Loucy (cell line): Measurements from ENCODE around the gene ZNF718.
"Not testable (repeated sequence)": the region's sequence is repeated elsewhere in the genome, so short reads cannot be mapped to it uniquely, and the experiment has no call there.

Source experiments
- H2AFZ ChIP-seq: fragments of 200-600 bp; sonication (generic); 2 replicates; pipeline ENCODE4 v1.6.0; 2016; ENCODE audit warnings: antibody characterized with exemption, mild to moderate bottlenecking, low read length, moderate library complexity
- H3F3A ChIP-seq: fragments of 200-600 bp; 2 replicates; pipeline ENCODE4 v1.6.0; 2016; ENCODE audit warnings: antibody characterized with exemption, low read depth, mild to moderate bottlenecking
- H3K27me3 ChIP-seq: fragments of 200-600 bp; sonication (generic); 2 replicates; pipeline ENCODE4 v1.6.1; 2014; ENCODE audit warnings: low read length, mild to moderate bottlenecking; ENCODE audit not compliant: insufficient read depth, poor library complexity, severe bottlenecking
- H3K36me3 ChIP-seq: fragments of 200-600 bp; sonication (generic); 2 replicates; pipeline ENCODE4 v1.6.1; 2016; ENCODE audit warnings: low read length; ENCODE audit not compliant: insufficient read depth
- H3K4me1 ChIP-seq: fragments of 200-600 bp; sonication (generic); 2 replicates; pipeline ENCODE4 v1.5.1; 2014; ENCODE audit warnings: low read length, mild to moderate bottlenecking; ENCODE audit not compliant: insufficient read depth, poor library complexity, severe bottlenecking
- H3K4me2 ChIP-seq: fragments of 200-600 bp; sonication (generic); 2 replicates; pipeline ENCODE4 v1.6.0; 2014; ENCODE audit warnings: antibody characterized with exemption, low read length, low read depth, mild to moderate bottlenecking; ENCODE audit not compliant: poor library complexity, severe bottlenecking
- H3K4me3 ChIP-seq: fragments of 200-600 bp; sonication (generic); 2 replicates; pipeline ENCODE4 v1.5.1; 2014; ENCODE audit warnings: low read length, mild to moderate bottlenecking, mixed read lengths; ENCODE audit not compliant: poor library complexity, severe bottlenecking
- H3K79me2 ChIP-seq: fragments of 200-600 bp; sonication (generic); 2 replicates; pipeline ENCODE4 v1.6.1; 2014; ENCODE audit warnings: low read length; ENCODE audit not compliant: insufficient read depth
- H3K9ac ChIP-seq: fragments of 200-600 bp; sonication (generic); 2 replicates; pipeline ENCODE4 v1.6.0; 2014; ENCODE audit warnings: mild to moderate bottlenecking, low read depth, low read length, moderate library complexity; ENCODE audit not compliant: poor library complexity, severe bottlenecking
- H3K9me2 ChIP-seq: fragments of 200-600 bp; sonication (generic); replicated peaks from 2 replicates; pipeline ENCODE4 v1.6.1; 2016; ENCODE audit warnings: low read depth, low read length, mixed read lengths
- H3K9me3 ChIP-seq: fragments of 200-600 bp; sonication (generic); 2 replicates; pipeline ENCODE4 v1.6.1; 2014; ENCODE audit warnings: mild to moderate bottlenecking, antibody characterized with exemption, low read length, low read depth; ENCODE audit not compliant: insufficient read depth
- H4K20me1 ChIP-seq: fragments of 200-600 bp; sonication (generic); 2 replicates; pipeline ENCODE4 v1.6.0; 2014; ENCODE audit warnings: antibody characterized with exemption, low read length, mild to moderate bottlenecking; ENCODE audit not compliant: insufficient read depth, poor library complexity, severe bottlenecking
- CTCF ChIP-seq: fragments of 200-600 bp; sonication (generic); conservative IDR thresholded peaks from 2 replicates; pipeline ENCODE4 v1.5.1; 2014; ENCODE audit warnings: mild to moderate bottlenecking, antibody characterized with exemption, low read length
- EZH2phosphoT487 ChIP-seq: fragments of 200-600 bp; IDR thresholded peaks from 2 replicates; pipeline ENCODE4 v1.6.1; 2018; ENCODE audit warnings: antibody characterized with exemption, mild to moderate bottlenecking, moderate library complexity, borderline replicate concordance

Gene ZNF718

GRCh38 chr4:175986-176385, 51.7 kb downstream of the ZNF718 start:
- H3K9me3 ChIP-seq: peaks cover 46% of the 10 kb centered on the region
- H3F3A ChIP-seq: no peaks in the 10 kb centered on the region
- no peak overlapping the region for H3K4me2 ChIP-seq
- H3K79me2 ChIP-seq: no peaks in the 10 kb centered on the region
- H3K4me1 ChIP-seq: peaks cover 12% of the 10 kb centered on the region
- H3K9me2 ChIP-seq: no peaks in the 10 kb centered on the region
- no peaks in the 10 kb centered on the region for H4K20me1 ChIP-seq
- H3K36me3 ChIP-seq: no peaks in the 10 kb centered on the region; the same call in 1 of the 2 replicates
- H3K4me3 ChIP-seq: no peak overlapping the region
- H3K9ac ChIP-seq: no peak overlapping the region
- no peaks in the 10 kb centered on the region for H3K27me3 ChIP-seq
- no peak overlapping the region for H2AFZ ChIP-seq
- TF ChIP-seq EZH2phosphoT487: no peak
- TF ChIP-seq CTCF: no peak

GRCh38 chr4:176995-177394, 52.7 kb downstream of the ZNF718 start:
- peaks cover 39% of the 10 kb centered on the region for H3K9me3 ChIP-seq
- no peak overlapping the region for H3K4me2 ChIP-seq
- no peaks in the 10 kb centered on the region for H4K20me1 ChIP-seq
- H3F3A ChIP-seq: no peaks in the 10 kb centered on the region
- no peaks in the 10 kb centered on the region; the same call in 1 of the 2 replicates for H3K36me3 ChIP-seq
- no peak overlapping the region for H3K9ac ChIP-seq
- no peak overlapping the region for H3K4me3 ChIP-seq
- H3K27me3 ChIP-seq: no peaks in the 10 kb centered on the region
- H3K9me2 ChIP-seq: no peaks in the 10 kb centered on the region
- H3K79me2 ChIP-seq: no peaks in the 10 kb centered on the region
- no peak for TF ChIP-seq CTCF
- TF ChIP-seq EZH2phosphoT487: no peak
- no peak overlapping the region for H2AFZ ChIP-seq
- H3K4me1 ChIP-seq: peaks cover 12% of the 10 kb centered on the region

- not testable (repeated sequence) for H3F3A ChIP-seq, H4K20me1 ChIP-seq, H3K27me3 ChIP-seq, H3K4me1 ChIP-seq, H3K36me3 ChIP-seq, H3K9ac ChIP-seq, H3K9me2 ChIP-seq, H3K79me2 ChIP-seq, H3K4me3 ChIP-seq, H3K4me2 ChIP-seq, H2AFZ ChIP-seq
- peaks cover 24% of the 10 kb centered on the region; the same call in 1 of the 2 replicates for H3K9me3 ChIP-seq
Observed at GRCh38 chr4:182225-182624, 57.9 kb downstream of the ZNF718 start.

- no peaks in the 10 kb centered on the region for H3K9me2 ChIP-seq
- H3K9me3 ChIP-seq: peaks cover 16% of the 10 kb centered on the region; the same call in 1 of the 2 replicates
- H4K20me1 ChIP-seq: no peaks in the 10 kb centered on the region
- H3K4me2 ChIP-seq: no peak overlapping the region
- no peaks in the 10 kb centered on the region for H3K27me3 ChIP-seq
- H3F3A ChIP-seq: no peaks in the 10 kb centered on the region
- no peaks in the 10 kb centered on the region for H3K36me3 ChIP-seq
- TF ChIP-seq EZH2phosphoT487 (no peak), CTCF (no peak)
- H3K4me1 ChIP-seq: no peaks in the 10 kb centered on the region
- H3K79me2 ChIP-seq: no peaks in the 10 kb centered on the region
- no peak overlapping the region for H3K9ac ChIP-seq
- H3K4me3 ChIP-seq: no peak overlapping the region
- H2AFZ ChIP-seq: no peak overlapping the region
Observed at GRCh38 chr4:188091-188490, 63.8 kb downstream of the ZNF718 start.

GRCh38 chr4:195159-195558, 70.9 kb downstream of the ZNF718 start:
- not testable (repeated sequence) for H3K79me2 ChIP-seq, H3K27me3 ChIP-seq, H3K9me3 ChIP-seq, H3K4me2 ChIP-seq, H3K4me3 ChIP-seq, H3F3A ChIP-seq, H3K9ac ChIP-seq, H3K9me2 ChIP-seq, H4K20me1 ChIP-seq, H3K4me1 ChIP-seq, H3K36me3 ChIP-seq, H2AFZ ChIP-seq
